ENCODE data around the gene NOCT.
"Not testable (repeated sequence)": the region's sequence is repeated elsewhere in the genome, so short reads cannot be mapped to it uniquely, and the experiment has no call there.

The NOCT gene

DNA sequence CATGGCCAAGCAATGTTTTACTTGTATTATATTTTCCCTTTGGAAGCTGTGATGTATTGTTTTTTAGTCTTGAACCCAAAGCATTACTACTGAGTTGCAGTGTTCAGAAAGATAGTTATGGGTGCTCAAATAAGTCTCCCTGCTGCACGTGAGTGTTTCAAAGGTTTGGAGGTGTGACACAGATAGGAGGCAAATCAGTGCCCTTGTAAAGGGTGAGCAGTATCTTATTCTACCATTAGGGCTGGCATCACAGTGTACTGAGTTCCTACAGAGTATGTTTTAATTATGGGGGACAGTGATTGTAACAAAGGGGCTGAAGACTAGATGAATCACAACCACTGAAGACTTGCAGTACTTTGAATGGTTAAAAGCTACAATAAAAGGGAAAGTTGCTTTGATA lies 38.3 kb downstream of the NOCT start:
- no peak for DNase-seq

DNA sequence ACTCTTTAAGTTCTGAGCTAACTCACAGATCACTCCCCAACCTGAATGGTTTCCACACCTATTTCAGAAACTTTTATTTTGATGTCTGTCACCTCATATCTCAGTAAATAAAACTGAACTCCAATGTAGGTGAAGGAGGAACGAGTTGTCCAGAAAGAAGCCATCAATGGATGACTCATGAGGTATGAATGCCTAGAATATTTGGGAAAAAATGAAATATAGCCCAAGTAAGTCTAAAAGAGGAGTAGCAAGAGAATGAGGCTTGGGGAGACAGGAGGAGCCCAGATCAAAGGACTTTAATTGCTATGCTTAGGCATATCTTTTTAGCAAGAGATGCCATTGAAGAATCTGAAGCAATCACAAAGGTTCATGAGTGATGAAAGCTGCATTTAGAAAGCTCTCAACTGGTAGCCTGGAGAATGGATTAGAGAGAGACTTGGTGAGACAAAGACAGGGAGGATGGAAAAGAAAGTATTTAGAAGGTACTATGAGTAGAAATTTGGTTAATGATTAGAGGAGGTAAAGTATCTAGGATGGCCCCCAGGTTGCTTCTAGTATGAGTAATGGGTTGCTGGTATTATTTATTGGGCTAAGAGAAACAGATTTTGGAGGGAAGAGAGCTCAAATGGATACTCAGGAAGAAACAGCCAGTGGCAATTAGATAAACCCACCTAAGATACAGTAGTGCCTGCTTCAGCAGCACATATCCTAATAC lies 39.4 kb downstream of the NOCT start:
- DNase-seq = peak; percentile 45

DNA sequence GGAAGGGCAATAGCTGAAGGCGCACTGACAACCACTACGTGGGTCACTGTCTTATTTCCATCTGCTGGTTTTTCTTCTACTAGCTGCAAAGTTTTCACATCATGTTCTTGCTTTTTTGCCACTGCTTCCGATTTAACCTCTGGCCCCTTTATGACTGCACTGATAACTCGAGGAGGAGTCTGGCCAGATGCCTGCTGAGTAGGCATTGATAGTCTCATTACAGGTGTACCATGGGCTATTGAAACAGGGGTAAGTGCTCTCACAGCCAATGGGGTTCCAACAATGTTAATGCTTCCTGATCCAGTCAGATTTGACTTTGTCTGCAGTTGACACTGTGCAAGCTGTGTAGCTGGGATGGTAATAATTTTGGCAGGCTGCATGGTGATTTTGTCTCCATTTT lies 43.4 kb downstream of the NOCT start:
- not testable (repeated sequence) for DNase-seq

DNA sequence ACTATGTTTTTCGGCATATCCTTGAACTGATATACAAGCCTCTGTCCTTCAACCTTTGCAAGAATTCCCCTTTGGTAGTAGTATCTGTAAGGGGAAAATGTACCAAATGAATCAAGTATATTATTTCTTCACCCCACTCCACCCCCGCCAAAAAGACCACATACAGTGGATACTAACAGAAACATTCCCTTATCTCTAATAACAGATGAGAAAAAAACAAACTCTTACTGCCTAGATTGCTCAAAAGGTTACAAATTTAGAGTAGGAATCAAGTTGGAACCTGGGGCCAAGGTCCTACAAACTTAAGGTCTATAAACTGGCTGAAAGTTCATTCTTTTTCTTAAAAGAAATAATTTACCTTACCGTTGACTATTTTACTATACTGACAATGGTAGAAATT lies 45.0 kb downstream of the NOCT start:
- DNase-seq = no peak

DNA sequence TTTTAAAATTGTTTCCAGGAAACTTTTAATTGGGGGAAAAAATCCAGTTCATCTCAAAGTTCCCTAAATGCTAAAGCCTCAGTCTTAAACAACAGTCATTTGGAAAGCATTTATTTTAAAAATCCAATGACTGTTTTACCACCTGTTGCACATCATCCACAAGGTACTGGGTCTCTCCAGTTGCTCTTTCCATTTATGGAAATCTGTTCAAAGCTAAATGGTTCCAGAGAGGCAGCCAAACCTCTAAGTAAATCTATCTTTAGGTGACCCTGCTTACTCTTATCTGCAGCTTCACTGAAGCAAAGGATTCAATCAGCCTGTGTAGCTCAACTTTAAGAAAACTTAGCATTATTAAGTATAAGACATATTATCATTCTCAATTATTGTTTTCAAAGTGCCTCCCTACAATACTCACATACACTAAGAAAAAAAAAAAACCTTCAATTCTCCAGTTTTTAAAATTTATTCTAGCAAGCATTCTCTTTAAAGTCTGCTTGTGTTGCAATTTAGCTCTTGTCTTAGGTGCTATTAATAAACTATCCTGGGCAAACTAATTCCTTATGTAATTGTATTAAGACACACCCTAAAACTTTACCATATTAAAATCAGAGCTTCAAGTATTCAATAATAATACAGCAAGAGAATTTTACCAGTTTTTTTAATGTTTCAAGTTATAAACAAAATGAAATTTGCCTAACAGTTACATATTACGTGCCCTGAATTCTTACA lies 60.6 kb downstream of the NOCT start:
- no peak for DNase-seq

DNA sequence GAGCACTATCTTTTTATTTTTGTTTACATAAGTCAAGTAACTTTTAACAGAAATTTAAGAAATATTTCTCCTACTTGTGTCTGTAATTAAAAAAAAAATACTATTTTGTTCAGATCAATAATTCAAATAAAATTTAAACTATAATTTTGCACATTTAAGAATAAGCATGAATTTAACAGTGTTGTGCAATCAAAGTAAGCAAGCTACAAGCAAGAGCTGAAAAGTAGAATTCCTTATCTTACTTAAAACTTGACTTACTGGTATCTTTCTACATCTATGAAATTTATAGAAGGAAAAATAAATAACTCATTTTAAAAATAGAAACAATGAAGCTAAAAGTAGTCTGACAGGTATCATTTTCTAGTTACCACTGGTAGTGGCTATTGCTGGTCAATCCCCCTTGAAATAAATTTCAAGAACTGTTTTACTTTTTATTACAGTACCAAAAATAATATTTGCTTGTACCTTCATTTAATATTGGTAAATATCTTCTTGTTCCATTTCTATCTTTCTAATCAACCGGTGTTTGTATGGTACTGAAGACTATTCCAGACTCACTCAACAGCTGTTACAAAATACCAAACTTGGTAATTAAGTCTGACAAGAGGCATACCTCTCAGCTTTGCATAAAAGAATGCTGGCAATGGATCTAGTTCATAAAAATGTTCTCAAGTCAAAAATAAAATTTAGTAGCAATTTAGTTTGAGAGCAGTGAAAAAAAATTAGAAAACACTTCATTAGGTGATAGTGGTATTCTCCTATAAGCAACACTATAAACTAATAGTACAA lies 62.2 kb downstream of the NOCT start:
- no peak for DNase-seq

DNA sequence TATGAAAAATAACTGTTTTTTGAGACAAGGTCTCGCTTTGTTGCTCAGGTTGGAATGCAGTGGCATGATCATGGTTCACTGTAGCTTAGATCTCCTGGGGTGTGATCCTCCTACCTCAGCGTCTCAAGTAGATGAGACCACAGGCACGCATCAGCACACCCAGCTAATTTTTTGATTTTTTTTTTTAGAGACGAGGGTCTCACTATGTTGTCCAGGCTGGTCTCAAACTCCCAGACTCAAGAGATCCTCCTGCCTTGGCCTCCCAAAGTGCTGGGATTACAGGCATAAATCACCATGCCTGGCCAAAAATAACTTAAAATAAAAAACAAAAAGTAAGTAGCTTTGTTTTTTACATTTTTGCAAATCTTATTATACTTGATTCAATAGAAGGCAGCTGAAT lies 63.3 kb downstream of the NOCT start:
- DNase-seq = no peak

DNA sequence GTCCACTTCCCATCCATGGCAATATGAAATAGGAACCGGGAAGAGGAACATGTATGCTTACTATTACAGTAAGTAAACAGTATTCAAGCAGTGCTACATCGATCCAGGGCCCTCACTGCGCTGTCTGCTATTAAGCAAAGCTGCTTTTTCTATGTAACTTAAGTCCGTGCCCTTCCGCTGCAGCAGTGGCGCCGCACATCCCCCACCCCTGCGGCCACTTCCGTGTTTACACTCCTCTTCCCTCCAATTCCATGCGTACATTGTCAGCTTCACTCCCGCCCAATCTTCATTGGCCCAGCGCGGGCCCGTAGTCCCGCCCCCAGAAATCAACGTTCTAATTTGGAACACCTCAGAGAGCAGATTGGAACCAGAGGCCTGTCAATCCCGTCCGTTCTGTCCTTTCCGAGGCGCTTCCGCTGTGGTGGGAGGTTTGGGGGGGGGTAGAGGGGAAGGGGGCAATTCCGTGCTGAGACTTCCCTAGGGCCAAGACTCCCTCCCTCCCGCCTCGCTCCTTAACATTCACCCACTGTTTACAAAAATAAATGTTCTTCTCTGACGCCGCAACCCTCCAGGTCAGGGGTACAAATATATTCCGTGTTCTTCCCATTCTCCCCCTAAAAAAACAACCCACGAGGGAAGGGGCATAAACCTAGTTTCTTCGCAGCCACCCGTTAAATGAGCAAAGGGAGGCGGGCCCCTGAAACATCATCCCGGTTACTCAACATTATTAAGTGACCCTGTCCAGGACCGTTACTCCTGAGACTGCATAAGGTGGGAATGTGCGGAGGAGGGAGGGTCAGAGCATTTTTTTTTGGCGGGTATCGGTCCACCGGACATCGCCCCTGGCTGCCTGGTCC lies 67.4 kb downstream of the NOCT start:
- peak; percentile 99 for DNase-seq

DNA sequence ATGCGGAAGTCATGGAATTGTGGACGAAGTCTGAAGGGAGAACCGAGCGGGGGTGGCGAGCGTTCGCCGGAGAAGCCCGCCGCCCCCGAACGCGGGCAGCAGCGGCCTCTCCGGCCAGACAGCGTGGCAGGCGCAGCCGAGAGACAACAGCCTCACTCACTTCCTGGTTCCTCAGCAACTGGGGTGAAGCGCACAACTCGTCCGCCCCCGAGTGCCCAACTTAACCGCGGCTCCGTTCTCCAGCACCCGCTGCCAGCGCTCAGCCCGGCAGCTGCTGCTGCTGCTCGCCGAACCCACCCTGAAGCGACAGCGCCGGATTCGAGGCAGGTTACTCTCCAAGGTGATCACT lies 68.0 kb downstream of the NOCT start:
- DNase-seq = peak; percentile 60

DNA sequence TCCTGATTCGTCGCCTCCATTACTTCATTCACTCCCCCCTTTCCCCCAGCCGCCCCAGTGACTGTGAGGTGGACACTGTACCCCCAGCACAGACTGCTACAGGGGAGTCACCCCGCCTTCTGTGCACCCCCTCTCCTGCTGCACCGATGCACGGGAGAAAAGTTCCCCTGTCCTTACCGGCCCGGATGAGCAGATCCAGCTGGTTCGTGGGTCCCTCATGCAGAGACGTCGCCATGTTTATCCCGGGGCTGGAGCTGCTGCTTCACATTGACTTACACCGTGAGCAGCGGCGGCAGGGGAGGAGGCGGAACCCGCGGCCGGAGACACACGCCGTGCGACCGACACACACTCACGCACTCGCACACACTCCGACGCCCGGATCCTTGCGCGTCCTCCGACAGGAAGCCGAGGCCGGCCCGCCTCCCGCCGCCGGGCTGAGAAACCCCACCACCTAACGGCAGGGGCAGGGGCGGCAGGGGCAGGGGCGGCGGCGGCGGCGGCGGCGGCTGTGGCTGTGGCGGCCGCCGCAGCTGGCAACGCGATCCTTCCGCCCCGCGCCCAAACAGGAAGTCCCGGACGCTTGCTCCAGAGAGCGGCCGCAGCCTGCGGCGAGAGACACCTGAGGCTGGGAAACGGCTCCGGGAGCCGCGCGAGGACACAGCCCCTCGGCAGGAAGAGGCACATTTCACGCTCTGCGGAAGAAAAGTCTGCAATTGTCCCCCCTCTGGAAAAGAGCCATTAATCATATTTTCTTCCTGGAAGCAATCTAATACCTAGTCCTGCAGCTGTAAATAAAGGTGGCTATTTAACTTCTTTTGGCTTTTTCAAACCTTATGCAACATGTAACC lies 68.6 kb downstream of the NOCT start:
- DNase-seq = peak; percentile 95

DNA sequence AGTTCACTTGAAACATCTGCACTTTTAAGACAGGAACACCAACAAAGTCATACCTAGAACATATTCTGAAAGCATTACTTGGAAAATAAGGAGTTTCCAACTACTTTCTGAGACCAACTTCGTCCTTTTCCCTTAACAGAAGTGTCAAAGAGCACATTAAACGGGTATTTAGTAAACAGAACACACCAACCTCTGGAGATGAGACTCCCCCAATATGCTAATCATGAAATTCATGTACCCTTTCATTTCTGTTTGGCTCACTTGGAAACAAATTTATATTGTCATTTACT lies 69.2 kb downstream of the NOCT start:
- no peak for DNase-seq

DNA sequence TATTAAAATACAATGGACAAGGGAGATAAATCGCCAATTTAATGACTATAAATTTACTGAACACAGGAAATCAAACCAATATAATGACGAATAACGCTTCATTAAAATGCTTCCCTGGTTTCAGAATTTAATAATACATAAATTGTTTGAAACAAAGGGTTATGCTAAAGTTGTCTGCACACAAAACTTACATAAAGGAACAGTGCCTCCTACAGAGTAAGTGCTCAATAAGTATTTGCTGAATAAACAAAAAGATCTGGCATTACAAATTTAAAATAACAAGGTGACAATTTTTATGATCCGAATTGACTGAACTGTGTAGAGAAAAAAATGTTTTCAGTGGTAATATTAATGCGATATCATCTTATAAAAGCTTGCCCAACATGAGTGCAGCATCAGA lies 69.6 kb downstream of the NOCT start:
- peak; percentile 13 for DNase-seq

DNA sequence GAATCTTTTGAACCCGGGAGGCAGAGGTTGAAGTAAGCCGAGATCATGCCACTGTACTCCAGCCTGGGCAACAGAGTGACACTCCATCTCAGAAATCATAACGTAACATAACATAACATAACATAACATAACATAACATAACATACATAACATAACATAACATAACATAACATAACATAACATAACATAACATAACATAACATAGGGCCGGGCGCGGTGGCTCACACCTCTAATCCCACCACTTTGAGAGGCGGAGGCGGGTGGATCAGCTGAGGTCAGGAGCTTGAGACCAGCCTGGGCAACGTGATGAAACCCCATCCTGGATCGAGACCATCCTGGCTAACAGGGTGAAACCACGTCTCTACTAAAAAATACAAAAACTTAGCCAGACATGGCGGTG lies 76.7 kb downstream of the NOCT start:
- no peak for DNase-seq
